Non-pigmented ciliary epithelial cell (primary cell): ENCODE results near the gene TSACC.

Source experiments
- DNase-seq: peaks from one replicate; pipeline ENCODE4 v3.0.0-alpha.2; 2010; ENCODE audit warnings: low read depth

Gene TSACC

DNA sequence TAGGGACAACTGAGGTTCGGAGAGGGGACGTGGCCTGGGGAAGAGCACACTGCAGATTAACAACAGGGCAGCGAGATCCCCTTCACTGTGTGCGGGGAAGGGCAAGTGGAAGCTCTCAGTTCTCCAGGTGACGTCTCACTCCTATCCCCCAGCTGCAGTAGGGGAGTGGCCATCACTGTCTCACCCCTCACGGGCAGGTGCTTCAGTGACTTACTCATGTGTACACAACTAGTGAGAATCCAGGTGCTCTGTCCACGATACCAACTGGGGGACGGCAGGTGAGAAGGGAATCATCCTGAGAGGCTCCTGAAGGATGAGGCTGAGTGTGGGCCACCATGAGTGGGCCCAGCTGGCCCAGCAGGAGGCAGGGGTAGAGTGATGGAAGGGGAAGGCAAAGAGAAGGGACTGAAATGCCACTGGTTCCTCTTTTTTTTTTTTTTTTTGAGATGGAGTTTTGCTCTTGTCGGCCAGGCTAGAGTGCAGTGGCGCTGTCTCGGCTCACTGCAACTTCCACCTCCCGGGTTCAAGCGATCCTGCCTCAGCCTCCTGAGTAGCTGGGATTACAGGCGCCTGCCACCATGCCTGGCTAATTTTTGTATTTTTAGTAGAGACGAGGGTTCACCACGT, 56.6 kb downstream of the TSACC start:
- no peak for DNase-seq
